ENCODE measurements around the gene NHLH1.

GRCh38 chr1:160326418-160326817 lies 40.5 kb upstream of the NHLH1 start:
- TF ChIP-seq CTCF (IDR thresholded peaks at IDR 0.05) (no peak), SMAD4 (CRISPR knock-in tag; IDR thresholded peaks at IDR 0.05) (no peak), FOXK1 (CRISPR knock-in tag; IDR thresholded peaks at IDR 0.05) (no peak), NR1H2 (CRISPR knock-in tag; IDR thresholded peaks at IDR 0.05) (no peak), ZNF423 (CRISPR knock-in tag; IDR thresholded peaks at IDR 0.05) (no peak), ZSCAN18 (CRISPR knock-in tag; IDR thresholded peaks at IDR 0.05) (no peak), STAT6 (CRISPR knock-in tag; conservative IDR thresholded peaks at IDR 0.05; ENCODE audit: low read depth) (no peak), TEAD1 (CRISPR knock-in tag; IDR thresholded peaks at IDR 0.05) (no peak), CBFB (CRISPR knock-in tag; IDR thresholded peaks at IDR 0.05; ENCODE audit: low read depth) (no peak), ATF2 (CRISPR knock-in tag; IDR thresholded peaks at IDR 0.05; ENCODE audit: borderline replicate concordance, low read depth) (no peak), MLX (CRISPR knock-in tag; IDR thresholded peaks at IDR 0.05) (no peak), E2F4 (CRISPR knock-in tag; IDR thresholded peaks at IDR 0.05; ENCODE audit: borderline replicate concordance, low read depth) (no peak), PREB (CRISPR knock-in tag; IDR thresholded peaks at IDR 0.05; ENCODE audit: borderline replicate concordance) (no peak), TEAD4 (CRISPR knock-in tag; IDR thresholded peaks at IDR 0.05) (no peak)

All from WTC11 (cell line).